CD4-positive, alpha-beta T cell treated with Interleukin-21 for 1 hour (primary cell): ENCODE measurements around the gene REXO1.

Source experiments
- DNase-seq: peaks from one replicate; pipeline ENCODE4 v3.0.0-alpha.2; 2020

REXO1 gene

DNA sequence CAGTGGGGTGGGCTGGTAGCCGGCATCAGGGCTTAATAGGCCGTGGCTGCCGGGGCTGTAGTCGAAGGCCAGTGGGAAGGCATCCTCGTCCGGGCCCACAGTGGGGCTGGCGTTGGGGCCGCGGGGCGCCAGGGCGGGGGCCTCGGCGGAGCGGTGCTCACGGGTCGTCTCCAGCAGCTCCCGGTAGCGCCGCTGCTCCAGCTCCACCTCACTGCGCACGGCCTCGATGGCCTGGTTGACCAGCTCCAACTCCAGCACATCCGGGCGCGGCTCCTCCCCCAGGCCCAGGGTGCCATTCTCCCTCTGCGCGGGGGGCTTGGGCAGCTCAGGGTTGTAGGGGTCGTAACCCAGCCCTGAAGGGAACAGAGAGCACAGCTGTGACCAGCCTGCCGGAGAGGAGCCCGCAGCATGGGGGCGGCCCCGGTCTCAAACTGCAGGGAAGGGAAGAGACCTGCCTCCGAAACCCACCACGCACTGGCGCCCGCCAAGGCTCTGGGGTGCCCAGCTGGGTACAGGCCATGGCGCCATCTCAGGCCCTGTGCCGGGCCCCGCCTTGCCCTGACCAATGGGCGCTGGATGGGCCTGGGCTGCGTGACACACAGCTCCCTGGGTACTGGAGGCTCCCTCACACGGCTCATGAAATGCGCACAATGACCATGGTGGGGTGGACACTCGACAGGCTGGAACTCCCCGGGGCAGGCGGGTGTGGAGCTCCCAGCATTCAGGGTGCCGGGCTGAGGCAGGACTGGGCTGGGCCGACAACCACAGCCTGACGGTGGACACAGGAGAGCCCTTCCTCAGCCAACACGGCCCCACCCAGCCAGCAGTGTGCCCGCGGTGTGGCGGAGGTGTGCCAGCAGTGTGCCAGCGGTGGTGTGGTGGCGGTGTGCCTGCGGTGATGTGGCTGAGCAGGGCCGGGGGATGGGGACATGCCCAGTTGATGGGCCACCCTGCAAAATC lies 19.7 kb downstream of the REXO1 start:
- no peak for DNase-seq

GRCh38 chr19:1827566-1828278 lies 20.6 kb downstream of the REXO1 start:
- no peak for DNase-seq

DNA sequence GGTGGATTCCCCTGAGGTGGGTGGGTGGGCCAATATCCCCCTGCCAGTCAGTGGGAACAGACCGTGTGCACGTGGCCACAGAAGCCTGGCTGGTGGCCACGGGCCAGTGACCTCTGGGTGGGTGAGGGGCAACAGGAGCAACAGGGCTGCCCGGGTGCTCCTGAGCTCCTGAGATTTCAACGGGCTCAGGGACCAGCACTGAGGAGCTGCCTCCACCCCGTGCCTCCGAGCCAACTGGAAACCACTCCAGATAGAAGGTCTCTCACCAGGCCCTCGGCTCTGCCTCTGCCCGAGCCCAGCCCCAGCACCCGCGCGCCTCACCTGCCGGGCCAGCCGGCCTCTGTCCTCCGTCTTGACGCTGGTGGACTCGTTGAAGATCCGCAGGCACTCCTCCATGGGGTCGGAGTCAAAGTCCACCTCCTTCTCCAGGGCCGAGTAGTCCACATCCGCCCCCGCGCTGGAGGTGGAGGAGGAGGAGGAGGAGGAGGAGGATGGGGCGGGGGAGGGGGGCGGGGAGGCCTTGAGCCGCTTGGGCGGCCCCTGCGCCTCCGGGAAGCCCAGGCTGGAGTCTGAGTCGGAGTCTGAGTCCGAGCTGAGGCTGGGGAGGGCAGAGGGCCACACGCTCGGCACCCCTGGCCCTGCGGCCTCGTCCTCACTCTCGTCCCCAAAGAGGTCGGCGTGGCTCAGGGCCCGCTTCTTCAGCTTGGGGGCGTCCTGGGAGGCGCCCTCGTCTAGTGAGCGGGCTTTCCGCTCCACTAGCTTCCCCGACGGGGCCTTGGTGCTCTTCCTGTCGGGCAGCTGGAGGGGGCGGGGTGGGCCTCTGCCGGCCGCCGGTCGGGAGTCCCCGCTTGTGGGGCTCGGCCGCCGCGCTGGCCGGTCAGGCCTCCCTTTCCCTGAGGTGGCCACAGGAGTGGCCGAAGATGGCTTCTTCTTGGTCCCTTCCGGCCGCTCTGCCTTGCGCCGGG lies 21.4 kb downstream of the REXO1 start:
- no peak for DNase-seq

DNA sequence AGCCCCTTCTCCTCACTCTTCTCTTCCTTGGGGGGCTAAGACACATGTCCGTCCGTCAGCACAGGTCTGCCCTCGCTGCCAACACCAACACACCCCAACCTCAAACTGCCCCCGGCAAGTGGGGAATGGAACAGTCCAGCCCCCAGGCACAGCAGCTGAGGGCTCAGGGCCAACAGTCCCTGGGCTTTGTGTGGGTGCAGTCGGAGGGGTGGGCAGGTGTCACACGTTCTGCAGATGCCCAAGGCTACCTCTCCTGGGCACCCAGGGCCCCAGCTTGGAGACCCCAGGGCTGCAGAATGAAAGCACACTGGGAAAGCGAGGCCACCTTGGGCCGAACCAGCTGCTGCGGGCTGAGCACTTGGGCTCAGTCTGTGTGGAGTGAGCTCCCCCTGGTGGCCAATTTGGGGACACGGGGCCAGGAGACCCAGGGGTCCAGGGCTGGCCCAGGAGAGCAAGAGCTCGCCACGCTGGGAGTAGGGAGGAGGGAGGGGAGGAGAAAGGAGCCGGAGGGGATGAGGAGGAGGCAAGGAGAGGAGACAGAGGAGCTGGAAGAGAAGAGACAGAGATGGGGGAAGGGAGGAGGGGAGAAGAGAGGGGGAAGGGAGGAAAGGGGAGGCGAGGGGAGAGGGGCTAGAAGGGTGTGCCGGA lies 22.2 kb downstream of the REXO1 start:
- peak; percentile 79 for DNase-seq

DNA sequence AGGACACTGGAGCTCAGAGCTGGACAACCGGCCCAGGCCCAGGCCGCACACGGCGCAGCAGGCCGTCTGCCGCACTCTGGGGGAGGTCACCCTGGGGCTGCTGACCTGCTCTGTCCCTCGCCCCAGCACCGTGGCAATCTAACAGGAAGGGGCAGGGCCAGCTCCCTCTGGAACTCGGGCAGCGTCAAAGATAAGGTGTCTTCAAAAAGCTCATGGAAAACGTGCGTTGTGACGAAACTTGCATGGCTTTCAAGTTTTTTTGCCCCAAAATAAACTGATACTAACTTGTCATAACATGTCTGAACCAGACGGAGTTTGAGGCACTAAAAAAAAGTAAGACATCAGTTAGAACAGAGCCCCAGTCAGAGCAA lies 24.0 kb downstream of the REXO1 start:
- DNase-seq = no peak

DNA sequence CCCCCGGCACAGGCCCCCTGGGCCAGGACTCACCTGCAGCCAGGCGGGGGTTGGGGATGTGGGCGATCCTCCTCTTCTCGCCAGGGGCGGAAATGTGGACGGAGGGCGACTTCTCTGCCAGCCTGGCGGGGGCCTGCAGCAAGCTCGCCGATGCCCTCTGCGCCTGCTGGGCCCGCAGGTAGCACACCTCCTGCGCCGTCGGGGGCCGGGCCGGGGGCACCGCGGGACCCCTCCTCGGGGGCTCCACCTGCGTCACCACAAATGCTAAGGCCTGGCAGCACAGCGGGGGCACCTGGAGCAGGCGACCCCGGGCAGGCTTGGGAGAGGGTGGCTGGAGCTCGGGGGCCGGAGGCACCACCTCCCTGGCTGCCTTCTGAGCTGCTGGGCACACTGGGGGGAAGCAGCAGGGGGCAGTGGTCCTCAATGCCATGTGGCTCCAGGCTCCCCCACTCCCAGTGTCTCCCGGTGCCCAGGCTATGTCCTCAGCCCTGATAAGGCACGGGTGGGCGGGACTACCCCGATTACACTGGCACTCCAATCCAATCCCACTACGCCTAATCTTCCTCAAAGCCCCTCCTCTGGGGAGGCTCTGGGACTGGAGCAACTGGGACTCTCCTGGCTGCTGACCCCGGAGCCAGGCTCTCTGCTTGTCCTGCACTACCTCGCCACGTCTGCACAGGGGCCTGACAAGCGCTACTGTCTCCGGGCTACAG lies 24.6 kb downstream of the REXO1 start:
- DNase-seq = no peak

GRCh38 chr19:1823020-1823419 lies 25.3 kb downstream of the REXO1 start:
- no peak for DNase-seq

GRCh38 chr19:1822210-1822609 lies 26.1 kb downstream of the REXO1 start:
- DNase-seq = no peak

GRCh38 chr19:1819341-1820255 lies 28.7 kb downstream of the REXO1 start:
- DNase-seq = no peak

GRCh38 chr19:1818549-1819195 lies 29.6 kb downstream of the REXO1 start:
- no peak for DNase-seq

- DNase-seq = no peak
Observed at GRCh38 chr19:1817553-1818179, 30.6 kb downstream of the REXO1 start.

- DNase-seq = no peak
Observed at GRCh38 chr19:1816530-1817298, 31.6 kb downstream of the REXO1 start.

- no peak for DNase-seq
Observed at GRCh38 chr19:1815605-1816529, 32.4 kb downstream of the REXO1 start.

GRCh38 chr19:1814833-1815604 lies 33.3 kb downstream of the REXO1 start:
- DNase-seq = no peak

DNA sequence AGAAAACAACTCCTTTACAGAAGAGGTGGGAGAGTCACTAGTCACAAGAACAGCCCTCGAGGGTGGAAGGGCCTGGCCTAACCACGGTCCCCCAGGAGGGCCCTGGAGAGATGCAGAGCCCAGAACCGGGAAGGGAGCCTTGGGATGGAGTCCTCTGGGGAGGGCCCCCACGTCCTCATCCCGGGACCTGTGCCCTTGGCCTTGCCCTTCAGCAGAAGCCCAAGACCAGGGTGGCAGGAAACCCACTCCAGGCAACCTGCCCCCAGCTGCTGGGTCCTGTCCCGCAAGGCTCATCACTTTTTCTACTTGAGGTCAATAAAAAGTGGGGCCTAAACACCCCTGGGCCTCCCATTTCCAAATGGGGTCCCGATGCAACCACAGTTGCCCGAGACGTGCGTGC lies 33.9 kb downstream of the REXO1 start:
- no peak for DNase-seq
